ENCODE data around the gene PPWD1. TPM values are rescaled to one million over a fixed set of nuclear protein-coding genes. Genes with fewer than 3 reads are reported as not detected.
A peak's percentile ranks its signal among the peaks of the same experiment; 100 is the strongest.

PPWD1 gene
- total and polyA plus RNA-seq, 2 of the 13 experiments (the other 11 are each of a cell fraction or from before 2014, with no cell fraction given) = 7.4 to 44.3 TPM

DNA sequence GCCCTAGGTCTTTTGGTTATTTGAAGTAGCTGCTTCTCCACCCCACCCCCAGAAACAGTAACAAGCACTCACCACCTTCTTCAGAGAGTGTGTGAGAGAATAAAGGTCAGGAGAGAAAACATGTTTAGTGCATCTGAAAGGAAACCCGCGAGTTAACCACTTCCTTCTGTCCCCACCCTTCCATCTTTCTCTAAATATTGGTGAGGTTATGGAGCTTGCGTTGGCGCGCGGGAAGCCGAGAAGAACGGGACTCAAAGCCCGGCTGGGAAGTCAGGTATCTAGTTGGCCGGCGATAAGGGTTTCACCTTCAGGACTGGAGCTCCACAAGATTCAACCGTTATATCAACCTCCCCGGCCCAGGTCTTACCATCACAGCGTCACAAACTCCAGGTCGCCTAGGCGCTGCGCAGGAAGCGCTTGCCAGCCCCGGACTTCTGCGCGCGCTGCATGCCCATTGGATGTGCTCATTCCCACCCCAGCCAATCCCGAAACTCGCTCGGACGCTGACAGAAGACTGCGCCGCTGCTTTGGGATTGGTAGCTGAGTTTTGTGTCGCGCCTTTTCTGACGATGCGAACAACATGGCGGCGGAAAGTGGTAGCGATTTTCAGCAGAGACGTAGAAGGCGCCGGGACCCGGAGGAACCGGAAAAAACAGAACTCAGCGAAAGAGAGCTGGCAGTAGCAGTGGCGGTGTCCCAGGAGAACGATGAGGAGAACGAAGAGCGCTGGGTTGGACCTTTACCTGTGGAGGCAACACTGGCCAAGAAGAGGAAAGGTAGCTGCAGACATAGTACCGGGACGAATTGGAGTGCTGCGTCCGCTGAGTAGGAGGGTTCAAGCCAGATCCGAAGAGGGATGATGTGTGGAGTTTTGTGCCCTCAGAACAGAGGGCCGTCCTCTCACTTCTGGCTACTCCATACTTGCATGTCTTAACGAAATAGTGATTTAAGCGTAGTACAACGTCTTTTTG is at the start of gene PPWD1, which contains the start of gene CENPK (continued):
- TF ChIP-seq ZNF543 (CRISPR knock-in tag; IDR thresholded peaks at IDR 0.05) = no peak
- TF ChIP-seq MNT (IDR thresholded peaks at IDR 0.05) = peak; percentile 47; the same call in 1 of the 2 replicates
- TF ChIP-seq TFDP1 (CRISPR knock-in tag; IDR thresholded peaks at IDR 0.05; ENCODE audit: borderline replicate concordance) = peak; percentile 99
- no peak for TF ChIP-seq KLF15 (CRISPR knock-in tag; IDR thresholded peaks at IDR 0.05; ENCODE audit: borderline replicate concordance)
- TF ChIP-seq DNMT3B (CRISPR knock-in tag; conservative IDR thresholded peaks at IDR 0.05) = no peak; the same call in 1 of the 2 replicates
- TF ChIP-seq GTF2F1 (IDR thresholded peaks at IDR 0.05; ENCODE audit: low read length) = no peak
- TF ChIP-seq TOE1 (CRISPR knock-in tag; IDR thresholded peaks at IDR 0.05) = no peak
- peak; percentile 86; the same call in 1 of the 2 replicates for TF ChIP-seq YEATS2 (CRISPR knock-in tag; IDR thresholded peaks at IDR 0.05; ENCODE audit: borderline replicate concordance)
- no peak for TF ChIP-seq STAT6 (CRISPR knock-in tag; IDR thresholded peaks at IDR 0.05; ENCODE audit: borderline replicate concordance)
- no peak for TF ChIP-seq SRY (CRISPR knock-in tag; IDR thresholded peaks at IDR 0.05)
- TF ChIP-seq, protein P1, sequence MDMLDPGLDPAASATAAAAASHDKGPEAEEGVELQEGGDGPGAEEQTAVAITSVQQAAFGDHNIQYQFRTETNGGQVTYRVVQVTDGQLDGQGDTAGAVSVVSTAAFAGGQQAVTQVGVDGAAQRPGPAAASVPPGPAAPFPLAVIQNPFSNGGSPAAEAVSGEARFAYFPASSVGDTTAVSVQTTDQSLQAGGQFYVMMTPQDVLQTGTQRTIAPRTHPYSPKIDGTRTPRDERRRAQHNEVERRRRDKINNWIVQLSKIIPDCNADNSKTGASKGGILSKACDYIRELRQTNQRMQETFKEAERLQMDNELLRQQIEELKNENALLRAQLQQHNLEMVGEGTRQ (IDR thresholded peaks at IDR 0.05; ENCODE audit: low read depth, low read length) = no peak
- TF ChIP-seq, protein P1 (CRISPR knock-in tag; IDR thresholded peaks at IDR 0.05; ENCODE audit: borderline replicate concordance) = no peak
- TF ChIP-seq IRF2 (CRISPR knock-in tag; IDR thresholded peaks at IDR 0.05) = peak; percentile 80; the same call in 1 of the 2 replicates
- TF ChIP-seq DNMT1 (CRISPR knock-in tag; IDR thresholded peaks at IDR 0.05) = no peak
- no peak for TF ChIP-seq ZNF44 (CRISPR knock-in tag; IDR thresholded peaks at IDR 0.05)
- TF ChIP-seq SNAI1 (CRISPR knock-in tag; IDR thresholded peaks at IDR 0.05; ENCODE audit: borderline replicate concordance) = no peak
- TF ChIP-seq MAF1 (CRISPR knock-in tag; IDR thresholded peaks at IDR 0.05; ENCODE audit: borderline replicate concordance) = 0 out of 2 replicates have a peak, but pooled peaks have one; percentile 50
- 0 out of 2 replicates have a peak, but pooled peaks have one; percentile 19 for TF ChIP-seq PITX1 (CRISPR knock-in tag; IDR thresholded peaks at IDR 0.05)
- no peak for TF ChIP-seq CREB3 (CRISPR knock-in tag; IDR thresholded peaks at IDR 0.05)

All from HepG2 (cell line).